GM21825 (cell line): ENCODE measurements around the gene CEP55.

ENCODE experiments used
- ATAC-seq: cut with Tn5 transposase; IDR thresholded peaks from one replicate; pipeline ENCODE4 v1.9.1; 2021; ENCODE audit warnings: mild to moderate bottlenecking, moderate library complexity; ENCODE audit not compliant: unreplicated experiment

CEP55 gene

GRCh38 chr10:93559490-93559889 is 63.1 kb downstream of the CEP55 start:
- no peak for ATAC-seq

GRCh38 chr10:93560541-93560940 is 64.1 kb downstream of the CEP55 start:
- ATAC-seq: no peak

GRCh38 chr10:93565446-93565845 is 69.0 kb downstream of the CEP55 start:
- ATAC-seq: no peak

- ATAC-seq: no peak
Observed at GRCh38 chr10:93566435-93567276, 70.2 kb downstream of the CEP55 start, which contains the start of gene FFAR4. Gene FFAR4, plus strand, starts transcription at chr10:93566665. Its CDS starts 56 bp downstream, at chr10:93566721.

GRCh38 chr10:93567277-93568104 is 71.1 kb downstream of the CEP55 start:
- no peak for ATAC-seq

GRCh38 chr10:93568105-93568390 is 71.6 kb downstream of the CEP55 start:
- no peak for ATAC-seq

- no peak for ATAC-seq
Observed at GRCh38 chr10:93570383-93570782, 74.0 kb downstream of the CEP55 start.

GRCh38 chr10:93572606-93573005 is 76.2 kb downstream of the CEP55 start:
- ATAC-seq: no peak

GRCh38 chr10:93573051-93573909 is 76.9 kb downstream of the CEP55 start:
- ATAC-seq: no peak

- no peak for ATAC-seq
Observed at GRCh38 chr10:93573924-93574323, 77.5 kb downstream of the CEP55 start.

GRCh38 chr10:93576888-93577287 is 80.5 kb downstream of the CEP55 start:
- no peak for ATAC-seq

GRCh38 chr10:93577565-93577964 is 81.2 kb downstream of the CEP55 start:
- ATAC-seq: no peak
